Measurements from ENCODE around the gene WDR88. TPM values are rescaled to one million over a fixed set of nuclear protein-coding genes. Genes with fewer than 3 reads are reported as not detected.

WDR88 gene
- total and polyA plus RNA-seq, 4 donors, result 0.08 TPM; not detected in 2

GRCh38 chr19:33108161-33108560 lies 23.8 kb upstream of the WDR88 start:
- H3K27me3 ChIP-seq (ENCODE audit: control insufficient read depth in 4 of 4, insufficient read depth in 4 of 4, low read length in 3 of 4), result no peaks in the 10 kb centered on the region

More at GRCh38 chr19:33108161-33108560, 23.8 kb upstream of the WDR88 start:
- DNase-seq (ENCODE audit: low spot score), result no peak
- H3K9me3 ChIP-seq (ENCODE audit: control insufficient read depth in 4 of 4, low read length in 3 of 4), result no peaks in the 10 kb centered on the region
- TF ChIP-seq ZBTB33 (IDR thresholded peaks at IDR 0.05), result no peak
- TF ChIP-seq RXRA (IDR thresholded peaks at IDR 0.05), result no peak
- no peak for TF ChIP-seq FOXA2 (IDR thresholded peaks at IDR 0.05)
- TF ChIP-seq YY1 (IDR thresholded peaks at IDR 0.05), result no peak
- no peak for TF ChIP-seq RAD21 (IDR thresholded peaks at IDR 0.05)
- no peak for TF ChIP-seq ATF3 (IDR thresholded peaks at IDR 0.05)
- TF ChIP-seq SP1 (IDR thresholded peaks at IDR 0.05), result no peak
- no peak for TF ChIP-seq HNF4G (IDR thresholded peaks at IDR 0.05)
- TF ChIP-seq CTCF (IDR thresholded peaks at IDR 0.05; ENCODE audit: low read depth, low read length, missing input control), result no peak
- TF ChIP-seq REST (IDR thresholded peaks at IDR 0.05), result no peak
- no peak for TF ChIP-seq HNF4A (conservative IDR thresholded peaks at IDR 0.05)
- no peak for TF ChIP-seq GABPA (IDR thresholded peaks at IDR 0.05 in 1 of 2, conservative IDR thresholded peaks at IDR 0.05 in 1 of 2)
- no peak for TF ChIP-seq MAX (IDR thresholded peaks at IDR 0.05)
- TF ChIP-seq NR2F2 (IDR thresholded peaks at IDR 0.05), result no peak
- TF ChIP-seq TAF1 (conservative IDR thresholded peaks at IDR 0.05), result no peak
- no peak for TF ChIP-seq FOXA1 (IDR thresholded peaks at IDR 0.05)
- no peak for TF ChIP-seq EGR1 (IDR thresholded peaks at IDR 0.05; ENCODE audit: low read depth in 2 of 2)
- no peak for TF ChIP-seq JUND (IDR thresholded peaks at IDR 0.05)
- H3K36me3 ChIP-seq (ENCODE audit: control insufficient read depth in 4 of 4, insufficient read depth in 3 of 4, low read depth in 1 of 4, low read length in 3 of 4), result peaks cover 10 to 60% (median 32%) of the 10 kb centered on the region in 4 donors
- H3K4me3 ChIP-seq (ENCODE audit: low read depth in 1 of 3, low read length in 3 of 3), result no peak overlapping the region
- H3K4me1 ChIP-seq (ENCODE audit: control insufficient read depth in 4 of 4, insufficient read depth in 4 of 4, low read length in 3 of 4), result peaks cover 0 to 10% (median 4%) of the 10 kb centered on the region in 4 donors
- no peak overlapping the region for H3K9ac ChIP-seq (ENCODE audit: low read depth in 1 of 2, low read length in 2 of 2)
- H3K27ac ChIP-seq (ENCODE audit: low read depth in 1 of 2, low read length in 2 of 2), result no peak overlapping the region
- 94% methylated on average over 10 of the region's 10 CpGs for WGBS
